Common myeloid progenitor, CD34-positive (primary cell): ENCODE data around the gene SELENON.

Source experiments
- CTCF ChIA-PET: fragments of 350-600 bp; sonication (Branson Sonifier 250); formaldehyde crosslinking; loops from one replicate; lab custom pipeline; 2021; ENCODE audit warnings: antibody characterized with exemption; lab: Charles Lee
- POLR2A ChIA-PET: fragments of 350-600 bp; sonication (Branson Sonifier 250); formaldehyde crosslinking; loops from one replicate; lab custom pipeline; 2021; ENCODE audit warnings: antibody characterized with exemption; lab: Charles Lee
- DNase-seq, 3 donors: peaks; one replicate each; pipeline versions ENCODE4 v3.0.0 to v3.0.0-alpha.2; 2013
- H3K27ac ChIP-seq, 2 experiments: 1 replicate in 1 of 2; 2 replicates in 1 of 2; pipeline ENCODE4 v1.7.0; 2013; ENCODE audit warnings: inconsistent platforms in 2 of 2, low read length in 2 of 2, mild to moderate bottlenecking in 2 of 2, low read depth in 1 of 2, moderate library complexity in 1 of 2; ENCODE audit not compliant: severe bottlenecking in 2 of 2, insufficient read depth in 1 of 2, poor library complexity in 1 of 2
- H3K27me3 ChIP-seq, 5 experiments: replicated peaks in 2 of 5; 1 replicate in 3 of 5; 2 replicates in 2 of 5; pipeline versions ENCODE4 v1.6.1 to v1.7.0; 2013; ENCODE audit warnings: low read length in 4 of 5, mild to moderate bottlenecking in 2 of 5, moderate library complexity in 2 of 5, inconsistent platforms in 1 of 5; ENCODE audit not compliant: insufficient read depth in 5 of 5, control insufficient read depth in 4 of 5
- H3K36me3 ChIP-seq, 4 experiments: 1 replicate in 2 of 4; 2 replicates in 2 of 4; pipeline versions ENCODE4 v1.6.1 to v1.7.0; 2013; ENCODE audit warnings: low read length in 3 of 4, control low read depth in 1 of 4, mild to moderate bottlenecking in 1 of 4; ENCODE audit not compliant: control insufficient read depth in 4 of 4, insufficient read depth in 4 of 4
- H3K4me1 ChIP-seq, 4 experiments: 1 replicate in 3 of 4; 2 replicates in 1 of 4; pipeline versions ENCODE4 v1.6.1 to v1.7.1; 2013; ENCODE audit warnings: low read length in 3 of 4, mild to moderate bottlenecking in 3 of 4, control low read depth in 1 of 4, inconsistent platforms in 1 of 4, moderate library complexity in 1 of 4; ENCODE audit not compliant: control insufficient read depth in 4 of 4, insufficient read depth in 4 of 4; ENCODE audit errors: control extremely low read depth in 1 of 4
- H3K4me3 ChIP-seq, 7 experiments: 1 replicate in 4 of 7; 2 replicates in 3 of 7; pipeline versions ENCODE4 v1.5.1 to v1.7.0; 2013; ENCODE audit warnings: mild to moderate bottlenecking in 7 of 7, low read length in 6 of 7, moderate library complexity in 6 of 7, inconsistent platforms in 2 of 7, low read depth in 2 of 7, control low read depth in 1 of 7; ENCODE audit not compliant: insufficient read depth in 4 of 7, control insufficient read depth in 1 of 7; ENCODE audit errors: extremely low read depth in 1 of 7
- H3K9me3 ChIP-seq, 5 experiments: 1 replicate in 4 of 5; 2 replicates in 1 of 5; pipeline versions ENCODE4 v1.6.1 to v1.7.1; 2013; ENCODE audit warnings: low read length in 4 of 5, mild to moderate bottlenecking in 2 of 5, inconsistent platforms in 1 of 5, low read depth in 1 of 5, moderate library complexity in 1 of 5; ENCODE audit not compliant: control insufficient read depth in 4 of 5, insufficient read depth in 2 of 5; ENCODE audit errors: control extremely low read depth in 1 of 5
- WGBS: methylation state at CpG from one replicate; pipeline ENCODE4 v1.1.5; 2013; ENCODE audit not compliant: insufficient coverage; 5-methylcytosine and 5-hydroxymethylcytosine counted together

The SELENON gene

GRCh38 chr1:25862785-25863485 is 62.9 kb downstream of the SELENON start:
- POLR2A ChIA-PET, result no interaction called here
- no peaks in the 10 kb centered on the region for H3K9me3 ChIP-seq
- peak overlapping the region in 1 of 2 experiments; percentile 80 for H3K27ac ChIP-seq
- no peaks in the 10 kb centered on the region for H3K27me3 ChIP-seq
- no peak for DNase-seq
- H3K36me3 ChIP-seq, result peaks cover 0 to 24% (median 16%) of the 10 kb centered on the region in 4 experiments
- CTCF ChIA-PET, result interaction anchor here (0.7 to 1.8 kb wide), 3 partner anchors 20 to 49 kb away, joined by 3 to 4 read pairs (median 4); no protein-coding TSS in a partner anchor
- H3K4me3 ChIP-seq, result peak overlapping the region in 1 of 7 experiments; percentile 13
- peaks cover 13 to 49% (median 45%) of the 10 kb centered on the region in 4 experiments for H3K4me1 ChIP-seq
- 97% methylated on average over 17 of the region's 20 CpGs for WGBS

- WGBS, result 97% methylated on average over 21 of the region's 25 CpGs
- Histone ChIP-seq H3K9me3 (no peaks in the 10 kb centered on the region), H3K36me3 (peaks cover 0 to 29% (median 17%) of the 10 kb centered on the region in 4 experiments), H3K27ac (no peak overlapping the region), H3K4me3 (no peak overlapping the region), H3K4me1 (peaks cover 9 to 45% (median 42%) of the 10 kb centered on the region in 4 experiments), H3K27me3 (no peaks in the 10 kb centered on the region)
- peak in 2 of 3 donors; percentile 25 to 43 for DNase-seq
- CTCF ChIA-PET, result interaction anchor here (0.7 to 1.3 kb wide), 3 partner anchors 12 to 33 kb away, joined by 3 to 4 read pairs (median 3); partner anchors contain the start of gene PAQR7
- POLR2A ChIA-PET, result no interaction called here
Observed at GRCh38 chr1:25863486-25864262, 63.7 kb downstream of the SELENON start.

DNA sequence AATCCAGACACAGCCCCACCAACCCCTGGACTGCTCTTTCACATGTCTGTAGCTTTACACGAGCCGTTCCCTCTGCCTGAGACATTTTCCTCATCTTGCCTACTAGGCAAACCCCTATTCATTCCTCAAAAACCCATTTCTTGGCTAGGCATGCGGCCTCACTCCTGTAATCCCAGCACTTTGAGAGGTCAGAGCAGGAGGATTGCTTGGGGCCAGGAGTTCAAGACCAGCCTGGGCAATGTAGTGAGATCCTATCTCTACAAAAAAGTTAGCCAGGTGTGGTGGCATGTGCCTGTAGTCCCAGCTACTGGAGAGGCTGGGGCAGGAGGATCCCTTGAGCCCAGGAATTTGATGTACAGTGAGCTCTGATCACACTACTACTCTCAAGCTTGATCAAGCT is 64.4 kb downstream of the SELENON start:
- POLR2A ChIA-PET, result no interaction called here
- Histone ChIP-seq H3K4me3 (no peak overlapping the region), H3K36me3 (peaks cover 0 to 32% (median 18%) of the 10 kb centered on the region in 4 experiments), H3K27me3 (no peaks in the 10 kb centered on the region), H3K4me1 (peaks cover 8 to 41% (median 37%) of the 10 kb centered on the region in 4 experiments), H3K27ac (no peak overlapping the region), H3K9me3 (no peaks in the 10 kb centered on the region)
- 83% methylated on average over 3 of the region's 3 CpGs for WGBS
- CTCF ChIA-PET, result interaction anchor here (1.2 to 1.3 kb wide), 2 partner anchors 11 to 32 kb away, joined by 3 read pairs; partner anchors contain the start of gene PAQR7
- no peak for DNase-seq

DNA sequence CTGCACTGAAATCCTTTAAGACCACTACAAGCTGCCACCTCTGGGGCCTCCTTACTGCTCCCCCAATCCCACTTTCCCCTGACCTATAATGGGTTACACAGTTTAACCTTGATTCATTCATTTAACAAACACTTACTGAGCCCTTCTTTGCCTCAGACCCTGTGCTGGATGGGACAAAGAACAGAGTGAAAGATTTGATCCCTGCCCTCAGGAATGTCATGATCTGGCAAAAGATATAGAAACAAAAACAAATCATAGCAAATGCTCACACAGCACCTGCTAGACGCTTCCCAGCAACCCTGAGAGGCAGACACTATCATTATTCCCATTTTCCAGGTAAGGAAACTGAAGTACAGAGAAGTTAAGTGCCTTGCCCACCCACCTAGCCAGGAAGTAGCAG is 66.3 kb downstream of the SELENON start:
- H3K27me3 ChIP-seq, result no peaks in the 10 kb centered on the region
- no peak for DNase-seq
- WGBS, result no CpG with 5 or more reads among the region's 1 CpG
- peaks cover 0 to 44% (median 22%) of the 10 kb centered on the region in 4 experiments for H3K36me3 ChIP-seq
- ChIA-PET POLR2A (no interaction called here), CTCF (interaction anchor here (1.3 kb wide), 1 partner anchor 22 kb away, joined by 3 read pairs; no protein-coding TSS in a partner anchor)
- peaks cover 0 to 33% (median 26%) of the 10 kb centered on the region in 4 experiments for H3K4me1 ChIP-seq
- no peaks in the 10 kb centered on the region for H3K9me3 ChIP-seq
- no peak overlapping the region for H3K4me3 ChIP-seq
- no peak overlapping the region for H3K27ac ChIP-seq

DNA sequence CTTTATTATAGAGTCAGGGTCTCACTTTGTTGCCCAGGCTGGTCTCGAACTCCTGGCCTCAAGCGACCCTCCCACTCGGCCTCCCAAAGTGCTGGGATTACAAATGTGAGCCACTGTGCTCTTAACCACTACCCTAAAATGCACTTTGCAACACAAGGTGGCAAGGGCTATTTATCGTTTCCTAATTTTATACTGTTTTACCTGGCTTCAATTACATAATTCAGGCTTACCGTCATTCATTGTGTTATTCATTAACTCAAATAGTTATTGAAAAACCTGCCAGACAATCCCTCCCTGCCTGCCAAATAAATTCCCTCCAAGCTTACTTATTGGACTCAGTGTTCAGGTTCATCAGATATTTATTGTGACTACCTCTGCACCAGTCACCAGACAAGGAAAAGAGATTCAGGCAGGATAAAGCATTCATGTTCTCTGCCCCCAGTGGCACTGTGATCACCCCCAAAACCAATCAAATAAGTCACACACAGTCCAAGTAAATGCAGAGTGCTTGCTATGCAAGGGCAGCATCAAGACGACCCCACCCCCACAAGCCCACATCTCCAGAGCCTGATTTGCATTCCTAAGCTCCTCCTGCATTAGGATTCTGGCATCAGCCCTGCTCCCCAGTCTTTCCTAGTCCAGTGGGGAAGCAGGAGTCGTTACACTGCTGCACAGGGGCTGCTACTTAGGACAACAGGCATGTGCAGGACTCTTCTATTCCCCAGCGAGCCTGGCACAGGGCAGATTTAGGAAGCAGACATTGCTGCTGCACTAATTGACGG is 67.4 kb downstream of the SELENON start:
- CTCF ChIA-PET, result interaction anchor here (1.3 kb wide), 1 partner anchor 21 kb away, joined by 3 read pairs; no protein-coding TSS in a partner anchor
- WGBS, result 93% methylated on average over 9 of the region's 9 CpGs

More for the DNA sequence above, 67.4 kb downstream of the SELENON start:
- Histone ChIP-seq H3K9me3 (no peaks in the 10 kb centered on the region), H3K4me1 (peaks cover 0 to 33% (median 25%) of the 10 kb centered on the region in 4 experiments), H3K4me3 (no peak overlapping the region), H3K27me3 (no peaks in the 10 kb centered on the region), H3K36me3 (peaks cover 0 to 42% (median 20%) of the 10 kb centered on the region in 4 experiments), H3K27ac (no peak overlapping the region)
- POLR2A ChIA-PET, result no interaction called here
- DNase-seq, result no peak
